SK-N-SH (cell line): Measurements from ENCODE around the gene NME8. TPM values are rescaled to one million over a fixed set of nuclear protein-coding genes. Genes with fewer than 3 reads are reported as not detected.

Experiments
- CTCF ChIA-PET: fragments of 300-600, 350-600 bp; formaldehyde crosslinking; extraction: SDS; loops from one replicate; lab custom pipeline; 2021; lab: Yijun Ruan, JAX
- POLR2A ChIA-PET: fragments of 350-600 bp; sonication (Branson Sonifier 250); formaldehyde crosslinking; extraction: SDS; loops from one replicate; lab custom pipeline; 2020; ENCODE audit warnings: antibody characterized with exemption, inconsistent platforms; lab: Yijun Ruan, JAX
- DNase-seq: peaks from one replicate; pipeline ENCODE4 v3.0.0; 2012
- H2AFZ ChIP-seq: fragments of 200-600 bp; sonication (generic); 2 replicates; pipeline ENCODE4 v1.8.1; 2016; ENCODE audit warnings: antibody characterized with exemption, mild to moderate bottlenecking, low read depth
- H3F3A ChIP-seq: fragments of 200-600 bp; sonication (generic); replicated peaks from 2 replicates; pipeline ENCODE3; 2016; ENCODE audit warnings: antibody characterized with exemption, mild to moderate bottlenecking; ENCODE audit not compliant: insufficient read depth
- H3K27ac ChIP-seq, 2 experiments: fragments of 200-500 bp in 1 of 2; fragments of 200-600 bp in 1 of 2; sonication (Bioruptor generic) in 1 of 2; sonication (generic), shearing (Covaris generic) in 1 of 2; 2 replicates each; pipeline versions ENCODE4 v1.5.1 to v1.6.1; 2014 to 2016; ENCODE audit warnings: low read depth in 2 of 2, inconsistent platforms in 1 of 2, low read length in 1 of 2, mild to moderate bottlenecking in 1 of 2, mixed read lengths in 1 of 2
- H3K27me3 ChIP-seq: fragments of 200-600 bp; sonication (generic), shearing (Covaris generic); 2 replicates; pipeline ENCODE4 v1.6.1; 2016; ENCODE audit warnings: mixed run types; ENCODE audit not compliant: insufficient read depth
- H3K36me3 ChIP-seq, 2 experiments: fragments of 200-500 bp in 1 of 2; fragments of 200-600 bp in 1 of 2; sonication (Bioruptor generic) in 1 of 2; sonication (generic) in 1 of 2; replicated peaks in 1 of 2; 2 replicates each; pipeline versions ENCODE3 to v1.5.1; 2014 to 2016; ENCODE audit warnings: low read length in 1 of 2, mild to moderate bottlenecking in 1 of 2; ENCODE audit not compliant: insufficient read depth in 2 of 2, control insufficient read depth in 1 of 2
- H3K4me1 ChIP-seq, 2 experiments: fragments of 200-500 bp in 1 of 2; fragments of 200-600 bp in 1 of 2; sonication (Bioruptor generic) in 1 of 2; sonication (generic), shearing (Covaris generic) in 1 of 2; 2 replicates each; pipeline versions ENCODE4 v1.5.1 to v1.6.1; 2014 to 2016; ENCODE audit warnings: low read depth in 1 of 2, low read length in 1 of 2, mixed run types in 1 of 2; ENCODE audit not compliant: insufficient read depth in 2 of 2, control insufficient read depth in 1 of 2
- H3K4me2 ChIP-seq: fragments of 200-600 bp; sonication (generic), shearing (Covaris generic); 2 replicates; pipeline ENCODE4 v1.6.1; 2017; ENCODE audit warnings: mixed run types
- H3K4me3 ChIP-seq, 2 experiments: fragments of 200-500 bp in 1 of 2; fragments of 200-600 bp in 1 of 2; sonication (Bioruptor generic) in 1 of 2; sonication (generic), shearing (Covaris generic) in 1 of 2; 2 replicates each; pipeline versions ENCODE4 v1.5.1 to v1.8.1; 2014 to 2016; ENCODE audit warnings: low read depth in 2 of 2, inconsistent platforms in 1 of 2, low read length in 1 of 2, mild to moderate bottlenecking in 1 of 2, mixed read lengths in 1 of 2, moderate library complexity in 1 of 2
- H3K79me2 ChIP-seq: fragments of 200-600 bp; sonication (generic); 2 replicates; pipeline ENCODE4 v1.8.1; 2017; ENCODE audit warnings: mild to moderate bottlenecking; ENCODE audit not compliant: insufficient read depth
- H3K9ac ChIP-seq: fragments of 200-600 bp; sonication (generic); 2 replicates; pipeline ENCODE4 v1.6.1; 2017; ENCODE audit warnings: mixed run types
- H3K9me2 ChIP-seq: fragments of 200-600 bp; sonication (generic); 2 replicates; pipeline ENCODE4 v1.6.1; 2017; ENCODE audit warnings: mixed run types
- H3K9me3 ChIP-seq: fragments of 200-600 bp; sonication (generic); 2 replicates; pipeline ENCODE4 v1.6.1; 2017; ENCODE audit warnings: mixed run types, mild to moderate bottlenecking, moderate library complexity
- H4K20me1 ChIP-seq: fragments of 200-600 bp; sonication (generic); 2 replicates; pipeline ENCODE4 v1.6.1; 2017; ENCODE audit warnings: mild to moderate bottlenecking, mixed run types; ENCODE audit not compliant: insufficient read depth
- CHD2 ChIP-seq: fragments of 150-350 bp; IDR thresholded peaks from 2 replicates; pipeline ENCODE4 v1.6.1; 2018; ENCODE audit warnings: low read length; ENCODE audit not compliant: partially characterized antibody
- ELF1 ChIP-seq: IDR thresholded peaks from 2 replicates; pipeline ENCODE4 v1.4.0; 2012
- EP300 ChIP-seq, 2 experiments: IDR thresholded peaks; 2 replicates each; pipeline versions ENCODE4 v1.4.0 to v1.6.1; 2012; ENCODE audit warnings: borderline replicate concordance in 1 of 2, low read depth in 1 of 2, low read length in 1 of 2
- GABPA ChIP-seq: IDR thresholded peaks from 2 replicates; pipeline ENCODE4 v1.4.0; 2012; ENCODE audit warnings: low read depth, mild to moderate bottlenecking
- MXI1 ChIP-seq: IDR thresholded peaks from 2 replicates; pipeline ENCODE4 v1.6.1; 2012; ENCODE audit warnings: mild to moderate bottlenecking, low read depth, low read length, improper control_type of control experiment
- NRF1 ChIP-seq: IDR thresholded peaks from 2 replicates; pipeline ENCODE4 v1.6.1; 2012; ENCODE audit warnings: low read depth, mild to moderate bottlenecking, low read length
- POLR2AphosphoS5 ChIP-seq: IDR thresholded peaks from 2 replicates; pipeline ENCODE4 v1.6.1; 2012; ENCODE audit warnings: low read depth, low read length
- RAD21 ChIP-seq: IDR thresholded peaks from 2 replicates; pipeline ENCODE4 v1.6.1; 2012; ENCODE audit warnings: mild to moderate bottlenecking, low read length
- RCOR1 ChIP-seq: fragments of 150-350 bp; IDR thresholded peaks from 2 replicates; pipeline ENCODE4 v1.6.1; 2017; ENCODE audit warnings: antibody characterized with exemption, low read length
- RXRA ChIP-seq: IDR thresholded peaks from 2 replicates; pipeline ENCODE4 v1.4.0; 2012; ENCODE audit warnings: low read depth, mild to moderate bottlenecking, borderline replicate concordance
- SIN3A ChIP-seq: IDR thresholded peaks from 2 replicates; pipeline ENCODE4 v1.6.1; 2012; ENCODE audit warnings: low read depth, mild to moderate bottlenecking, low read length, moderate library complexity, borderline replicate concordance
- TAF1 ChIP-seq: IDR thresholded peaks from 2 replicates; pipeline ENCODE4 v1.6.1; 2012; ENCODE audit warnings: low read depth, mild to moderate bottlenecking, low read length, moderate library complexity, borderline replicate concordance
- YY1 ChIP-seq: IDR thresholded peaks from 2 replicates; pipeline ENCODE4 v1.4.0; 2012; ENCODE audit warnings: low read depth, mild to moderate bottlenecking
- WGBS: methylation state at CpG from one replicate; pipeline ENCODE4 v1.1.6; 2017; ENCODE audit warnings: low lambda C conversion rate; 5-methylcytosine and 5-hydroxymethylcytosine counted together
- polyA plus RNA-seq, 3 experiments: library from polyadenylated mRNA; depleted of rRNA; stranded (reverse); fragments of >200 nt; gene quantifications; 2 replicates each; pipeline ENCODE4 v1.2.3, GENCODE V29; 2012
- TF ChIP-seq, protein P1 (sequence below): IDR thresholded peaks from 2 replicates; pipeline ENCODE4 v1.4.0; 2012; ENCODE audit warnings: low read depth, borderline replicate concordance
- TF ChIP-seq, protein P2 (sequence below): IDR thresholded peaks from 2 replicates; pipeline ENCODE4 v1.4.0; 2012; ENCODE audit warnings: low read depth
- TF ChIP-seq, protein P3 (sequence below): fragments of 150-350 bp; IDR thresholded peaks from 2 replicates; pipeline ENCODE4 v1.6.1; 2016; ENCODE audit warnings: mild to moderate bottlenecking, low read depth, low read length

Gene NME8
- polyA plus RNA-seq, 1 of the 3 experiments (the other 2 are of a cell fraction) = not detected

DNA sequence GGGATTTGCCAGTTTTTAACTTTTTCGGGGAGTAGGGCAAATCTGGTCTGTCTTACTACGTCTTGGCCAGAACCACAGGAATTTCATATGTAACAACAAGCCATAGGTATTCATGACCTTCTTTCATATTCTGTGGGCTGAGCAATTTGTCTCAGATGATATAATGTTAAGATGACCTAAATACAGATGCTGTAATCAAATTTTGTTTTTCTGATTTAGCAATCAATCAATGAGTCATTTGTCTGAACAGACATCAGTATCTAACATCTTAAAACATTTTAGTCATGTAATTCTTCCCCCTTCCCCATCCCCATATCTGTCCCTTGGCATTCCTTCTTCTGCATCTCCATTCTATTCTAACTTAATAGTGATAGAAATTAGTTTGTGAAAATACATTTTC is 24.8 kb upstream of the NME8 start:
- 16% methylated on average over 2 of the region's 2 CpGs for WGBS
- ChIA-PET CTCF (interaction anchor here (1.0 to 2.1 kb wide), 3 partner anchors 9 to 11 kb away, joined by 3 to 18 read pairs (median 3); no protein-coding TSS in a partner anchor), POLR2A (no interaction called here)
- Histone ChIP-seq H3K4me2 (no peak overlapping the region), H3K27me3 (no peaks in the 10 kb centered on the region), H3F3A (no peaks in the 10 kb centered on the region), H4K20me1 (no peaks in the 10 kb centered on the region), H3K4me3 (no peak overlapping the region), H3K9ac (no peak overlapping the region), H3K9me3 (0 out of 2 replicates have a peak, but pooled peaks cover 19% of the 10 kb centered on the region), H3K4me1 (no peaks in the 10 kb centered on the region), H3K79me2 (no peaks in the 10 kb centered on the region), H3K36me3 (no peaks in the 10 kb centered on the region), H3K9me2 (peaks cover 3% of the 10 kb centered on the region; the same call in 1 of the 2 replicates), H2AFZ (no peak overlapping the region), H3K27ac (no peak overlapping the region)
- no peak for TF ChIP-seq ELF1
- TF ChIP-seq NRF1 = no peak
- TF ChIP-seq, protein P1, sequence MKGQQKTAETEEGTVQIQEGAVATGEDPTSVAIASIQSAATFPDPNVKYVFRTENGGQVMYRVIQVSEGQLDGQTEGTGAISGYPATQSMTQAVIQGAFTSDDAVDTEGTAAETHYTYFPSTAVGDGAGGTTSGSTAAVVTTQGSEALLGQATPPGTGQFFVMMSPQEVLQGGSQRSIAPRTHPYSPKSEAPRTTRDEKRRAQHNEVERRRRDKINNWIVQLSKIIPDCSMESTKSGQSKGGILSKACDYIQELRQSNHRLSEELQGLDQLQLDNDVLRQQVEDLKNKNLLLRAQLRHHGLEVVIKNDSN = no peak
- TF ChIP-seq RAD21 = no peak
- no peak for TF ChIP-seq EP300 (IDR thresholded peaks at IDR 0.05; ENCODE audit: borderline replicate concordance in 1 of 2, low read depth in 1 of 2, low read length in 1 of 2)
- TF ChIP-seq TAF1 = no peak
- TF ChIP-seq, protein P2, sequence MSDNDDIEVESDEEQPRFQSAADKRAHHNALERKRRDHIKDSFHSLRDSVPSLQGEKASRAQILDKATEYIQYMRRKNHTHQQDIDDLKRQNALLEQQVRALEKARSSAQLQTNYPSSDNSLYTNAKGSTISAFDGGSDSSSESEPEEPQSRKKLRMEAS = no peak
- no peak for TF ChIP-seq GABPA
- no peak for TF ChIP-seq RXRA
- TF ChIP-seq RCOR1 = no peak
- TF ChIP-seq, protein P3, sequence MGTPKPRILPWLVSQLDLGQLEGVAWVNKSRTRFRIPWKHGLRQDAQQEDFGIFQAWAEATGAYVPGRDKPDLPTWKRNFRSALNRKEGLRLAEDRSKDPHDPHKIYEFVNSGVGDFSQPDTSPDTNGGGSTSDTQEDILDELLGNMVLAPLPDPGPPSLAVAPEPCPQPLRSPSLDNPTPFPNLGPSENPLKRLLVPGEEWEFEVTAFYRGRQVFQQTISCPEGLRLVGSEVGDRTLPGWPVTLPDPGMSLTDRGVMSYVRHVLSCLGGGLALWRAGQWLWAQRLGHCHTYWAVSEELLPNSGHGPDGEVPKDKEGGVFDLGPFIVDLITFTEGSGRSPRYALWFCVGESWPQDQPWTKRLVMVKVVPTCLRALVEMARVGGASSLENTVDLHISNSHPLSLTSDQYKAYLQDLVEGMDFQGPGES = no peak
- no peak for TF ChIP-seq MXI1
- no peak for TF ChIP-seq CHD2
- no peak for DNase-seq

DNA sequence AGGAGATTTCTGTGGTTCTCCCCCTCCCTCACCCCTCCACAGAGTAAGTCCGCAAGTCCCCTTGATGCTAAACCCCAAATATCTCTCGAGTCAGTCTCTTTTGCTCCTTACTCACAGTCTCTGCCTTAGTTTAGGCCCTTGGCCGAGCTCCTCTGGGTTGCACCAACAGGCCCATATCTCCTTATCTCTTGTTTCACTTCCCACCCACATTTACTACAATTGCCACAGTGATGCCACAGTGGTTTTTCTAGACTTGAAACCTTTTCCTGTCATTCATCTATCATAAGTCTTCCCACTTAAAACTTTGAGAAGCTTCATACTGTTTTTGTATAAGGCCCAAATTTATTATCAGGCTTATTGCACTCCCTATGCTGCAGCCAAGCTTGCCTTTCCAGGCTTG is 23.4 kb upstream of the NME8 start:
- CTCF ChIA-PET = interaction anchor here (1.2 kb wide), 1 partner anchor 624 kb away, joined by 6 read pairs; no protein-coding TSS in a partner anchor
- H3K4me3 ChIP-seq = no peak overlapping the region
- no peaks in the 10 kb centered on the region for H3F3A ChIP-seq
- TF ChIP-seq MXI1 (no peak), YY1 (no peak), SIN3A (no peak), POLR2AphosphoS5 (no peak)
- TF ChIP-seq, all 33 proteins: peak for 0
- H3K36me3 ChIP-seq = no peaks in the 10 kb centered on the region
- POLR2A ChIA-PET = no interaction called here
- H2AFZ ChIP-seq = no peak overlapping the region
- H4K20me1 ChIP-seq = no peaks in the 10 kb centered on the region
- no peak overlapping the region for H3K4me2 ChIP-seq
- no peak overlapping the region for H3K9ac ChIP-seq
- H3K27me3 ChIP-seq = no peaks in the 10 kb centered on the region
- 16% methylated on average over 2 of the region's 3 CpGs for WGBS
- no peaks in the 10 kb centered on the region for H3K79me2 ChIP-seq
- peaks cover 3% of the 10 kb centered on the region; the same call in 1 of the 2 replicates for H3K9me2 ChIP-seq
- no peaks in the 10 kb centered on the region for H3K4me1 ChIP-seq
- H3K27ac ChIP-seq = no peak overlapping the region
- 0 out of 2 replicates have a peak, but pooled peaks cover 12% of the 10 kb centered on the region for H3K9me3 ChIP-seq
- DNase-seq = no peak
